Mesenteric fat pad (tissue), 1 donor: Measurements from ENCODE around the gene HSD3B7. TPM values are rescaled to one million over a fixed set of nuclear protein-coding genes. Genes with fewer than 3 reads are reported as not detected.
A peak's percentile ranks its signal among the peaks of the same experiment; 100 is the strongest.

Experiments used
- DNase-seq: peaks from one replicate; pipeline ENCODE4 v3.0.0-alpha.2; 2020; ENCODE audit warnings: low spot score
- total RNA-seq: library from RNA; stranded (reverse); fragmentation: NEBNext Ultra II Directional; extraction: Animal tissue kit (Norgen Biotek cat#: 25700); gene quantifications from one replicate; pipeline ENCODE4 v1.2.1, GENCODE V29; 2021
- donor health status: DM: yes; HTN: yes; CAD: no.

The HSD3B7 gene
- total RNA-seq, 1 donor from 2014 or later: 51.1 TPM

- DNase-seq: peak; percentile 96
Measured at GRCh38 chr16:30956601-30957455, 28.2 kb upstream of the HSD3B7 start.

- peak; percentile 99 for DNase-seq
Measured at GRCh38 chr16:30957456-30958174, 27.4 kb upstream of the HSD3B7 start, which contains the start of gene SETD1A. SETD1A (plus strand) TSS chr16:30957754; CDS start chr16:30958732, 978 bp downstream.

GRCh38 chr16:30958175-30959079, 26.6 kb upstream of the HSD3B7 start:
- DNase-seq: no peak

GRCh38 chr16:30961384-30961783, 23.6 kb upstream of the HSD3B7 start:
- no peak for DNase-seq

GRCh38 chr16:30963925-30964511, 21.0 kb upstream of the HSD3B7 start:
- DNase-seq: no peak

GRCh38 chr16:30964574-30965226, 20.3 kb upstream of the HSD3B7 start:
- DNase-seq: no peak

GRCh38 chr16:30965436-30965835, 19.6 kb upstream of the HSD3B7 start:
- DNase-seq: no peak

GRCh38 chr16:30966033-30966619, 18.9 kb upstream of the HSD3B7 start:
- DNase-seq: no peak

GRCh38 chr16:30967795-30968194, 17.2 kb upstream of the HSD3B7 start:
- DNase-seq: no peak

GRCh38 chr16:30969246-30969842, 15.7 kb upstream of the HSD3B7 start:
- no peak for DNase-seq

- no peak for DNase-seq
Measured at GRCh38 chr16:30971298-30971697, 13.7 kb upstream of the HSD3B7 start.

GRCh38 chr16:30972872-30973271, 12.1 kb upstream of the HSD3B7 start:
- DNase-seq: no peak

GRCh38 chr16:30974348-30974747, 10.7 kb upstream of the HSD3B7 start:
- DNase-seq: no peak

- DNase-seq: no peak
Measured at GRCh38 chr16:30976486-30976885, 8.5 kb upstream of the HSD3B7 start.

- DNase-seq: no peak
Measured at GRCh38 chr16:30977502-30977901, 7.5 kb upstream of the HSD3B7 start.

GRCh38 chr16:30979170-30980022, 5.6 kb upstream of the HSD3B7 start:
- no peak for DNase-seq

GRCh38 chr16:30980023-30980371, 5.0 kb upstream of the HSD3B7 start:
- DNase-seq: no peak

GRCh38 chr16:30980434-30980833, 4.6 kb upstream of the HSD3B7 start:
- DNase-seq: no peak

GRCh38 chr16:30980959-30981358, 4.0 kb upstream of the HSD3B7 start:
- DNase-seq: no peak
